Suppressor macrophage (primary cell): ENCODE results near the gene PPP2R1A.
"Not testable (repeated sequence)": the region's sequence is repeated elsewhere in the genome, so short reads cannot be mapped to it uniquely, and the experiment has no call there.

Source experiments
- DNase-seq, 4 experiments: peaks; one replicate each; pipeline ENCODE4 v3.0.0-alpha.2; 2020 to 2022

Gene PPP2R1A

GRCh38 chr19:52200755-52201391 lies 11.0 kb downstream of the PPP2R1A start:
- not testable (repeated sequence) for DNase-seq

DNA sequence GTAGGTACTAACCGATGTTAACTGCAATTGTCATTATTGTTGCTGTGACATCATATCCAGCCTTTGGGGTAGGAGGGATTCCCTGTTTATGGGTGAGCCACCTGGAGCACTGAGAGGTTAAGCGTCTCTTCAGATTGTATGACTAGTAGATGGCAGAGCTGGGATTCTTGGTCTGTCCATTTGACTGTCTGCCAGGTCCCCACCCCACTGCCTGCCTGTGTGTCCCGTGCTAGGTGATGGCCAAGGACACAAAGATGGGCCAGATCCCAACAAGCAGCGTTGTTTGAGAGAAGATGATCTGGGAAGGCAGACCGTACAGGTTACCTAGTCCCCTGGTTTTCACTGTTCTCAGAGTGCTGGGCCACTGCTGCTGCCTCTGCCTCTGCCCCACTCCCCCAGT lies 16.6 kb downstream of the PPP2R1A start:
- no peak for DNase-seq

GRCh38 chr19:52211203-52211602 lies 21.4 kb downstream of the PPP2R1A start:
- no peak for DNase-seq

- no peak for DNase-seq
Observed at GRCh38 chr19:52211926-52212571, 22.2 kb downstream of the PPP2R1A start.

DNA sequence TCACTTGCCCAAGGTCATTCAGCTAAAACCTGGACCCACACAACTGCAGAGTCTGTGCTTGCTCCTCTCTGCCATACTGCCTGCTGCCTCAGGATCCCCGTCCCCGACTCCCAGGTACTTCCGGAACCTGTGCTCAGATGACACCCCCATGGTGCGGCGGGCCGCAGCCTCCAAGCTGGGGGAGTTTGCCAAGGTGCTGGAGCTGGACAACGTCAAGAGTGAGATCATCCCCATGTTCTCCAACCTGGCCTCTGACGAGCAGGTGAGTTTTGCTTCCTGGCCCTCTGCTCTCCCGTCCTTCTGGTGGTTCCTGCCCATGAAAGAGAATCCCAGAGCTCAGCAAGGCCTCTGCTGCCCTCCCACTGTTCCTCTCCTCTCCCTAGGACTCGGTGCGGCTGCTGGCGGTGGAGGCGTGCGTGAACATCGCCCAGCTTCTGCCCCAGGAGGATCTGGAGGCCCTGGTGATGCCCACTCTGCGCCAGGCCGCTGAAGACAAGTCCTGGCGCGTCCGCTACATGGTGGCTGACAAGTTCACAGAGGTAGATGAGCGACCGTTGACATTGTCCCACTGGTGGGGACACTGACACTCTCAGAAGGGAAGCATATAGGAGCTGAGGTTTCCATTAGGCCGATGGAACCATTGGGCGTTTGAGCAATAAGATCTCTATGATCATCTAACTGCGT lies 22.9 kb downstream of the PPP2R1A start:
- no peak for DNase-seq

DNA sequence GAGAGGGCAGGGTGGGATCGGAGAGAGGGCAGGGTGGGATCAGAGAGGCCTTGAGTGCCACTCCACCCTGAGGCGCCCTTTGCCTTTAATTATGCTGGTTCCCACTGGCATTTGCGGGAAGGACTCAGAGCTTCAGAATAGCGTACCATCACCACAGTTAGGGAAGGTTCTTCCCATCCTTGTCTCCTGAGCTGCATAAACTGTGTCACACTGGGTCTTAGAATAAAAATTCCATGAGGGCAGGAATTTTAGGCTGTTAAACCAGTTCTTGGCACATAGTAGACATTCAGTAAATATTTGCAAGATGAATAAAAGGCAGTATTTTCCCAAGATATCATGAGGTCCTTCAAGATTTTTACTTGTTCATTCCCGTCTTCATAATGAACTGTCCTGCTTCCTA lies 24.4 kb downstream of the PPP2R1A start:
- DNase-seq = no peak

GRCh38 chr19:52216401-52216800 lies 26.5 kb downstream of the PPP2R1A start:
- DNase-seq = no peak

DNA sequence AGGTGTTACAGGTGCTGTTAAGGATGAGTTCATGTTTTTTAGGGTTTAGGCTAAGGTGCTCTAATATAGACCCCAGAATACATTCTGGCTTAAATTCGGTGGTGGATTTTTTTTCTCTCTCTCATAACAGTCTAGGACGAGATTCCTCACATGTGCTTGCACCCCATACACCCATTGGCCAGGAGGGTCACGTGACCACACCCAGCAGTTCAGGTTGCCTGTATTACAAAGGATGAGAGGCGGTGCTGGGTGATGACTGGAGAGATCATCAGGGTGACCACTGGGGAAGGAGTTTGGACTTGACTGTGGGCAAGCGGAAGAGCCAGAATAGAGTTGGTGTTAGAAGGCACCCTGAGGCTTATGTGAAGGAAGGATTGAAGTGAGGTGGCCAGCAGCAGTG lies 27.7 kb downstream of the PPP2R1A start:
- no peak for DNase-seq

DNA sequence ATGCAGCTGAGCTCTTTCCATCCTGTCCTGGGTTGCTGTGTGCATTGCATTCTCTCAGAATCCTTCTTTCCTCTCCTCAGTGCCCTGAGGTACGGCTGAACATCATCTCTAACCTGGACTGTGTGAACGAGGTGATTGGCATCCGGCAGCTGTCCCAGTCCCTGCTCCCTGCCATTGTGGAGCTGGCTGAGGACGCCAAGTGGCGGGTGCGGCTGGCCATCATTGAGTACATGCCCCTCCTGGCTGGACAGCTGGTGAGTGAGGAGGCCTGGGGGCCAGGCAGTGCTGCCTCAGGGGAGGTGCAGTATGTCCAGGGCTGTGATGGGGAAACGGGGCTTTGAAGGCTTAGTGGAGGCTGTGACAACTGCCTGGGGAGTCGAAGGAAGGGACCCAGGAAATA lies 29.8 kb downstream of the PPP2R1A start:
- DNase-seq = no peak

GRCh38 chr19:52221031-52221430 lies 31.2 kb downstream of the PPP2R1A start:
- DNase-seq = no peak

GRCh38 chr19:52221831-52222375 lies 32.1 kb downstream of the PPP2R1A start:
- no peak for DNase-seq

DNA sequence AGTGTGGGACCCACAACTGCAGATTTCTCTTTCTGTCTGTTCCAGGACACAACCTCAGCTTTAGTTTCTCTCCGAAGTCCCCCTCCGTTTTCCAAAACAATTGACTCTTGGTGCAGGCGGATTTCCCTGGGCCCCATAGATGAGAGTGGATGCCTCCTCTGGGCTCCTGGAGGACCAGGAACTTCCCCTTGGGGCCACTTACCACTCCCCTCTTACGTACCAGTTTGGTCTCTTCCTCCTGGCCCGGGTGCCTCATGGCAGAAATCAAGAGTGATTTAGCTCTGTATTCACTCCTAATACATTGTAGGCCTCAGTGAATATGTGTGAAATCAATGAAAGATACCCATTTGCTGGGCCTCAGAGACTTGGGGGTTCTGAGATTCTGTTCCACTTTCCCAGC lies 34.4 kb downstream of the PPP2R1A start:
- DNase-seq = no peak

DNA sequence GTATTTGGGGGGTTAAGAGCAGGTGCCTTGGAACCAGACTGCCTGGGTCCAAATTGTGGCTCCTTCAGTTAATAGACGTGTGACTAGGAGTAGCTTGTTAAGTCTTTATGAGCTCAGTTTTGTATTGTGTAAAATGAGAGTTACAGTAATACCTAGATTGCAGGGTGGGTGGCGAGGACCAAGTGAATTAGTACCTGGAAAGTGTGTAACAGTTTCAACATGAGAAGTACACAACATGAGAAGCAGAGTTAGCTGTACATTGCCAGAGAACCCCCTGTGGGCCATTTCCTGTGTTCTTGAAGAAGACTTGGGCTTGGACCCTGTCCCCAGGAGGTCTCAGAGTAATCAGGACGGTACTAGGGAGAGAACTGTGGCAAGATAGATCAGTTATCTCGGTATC lies 36.8 kb downstream of the PPP2R1A start:
- no peak for DNase-seq

- no peak for DNase-seq
Observed at GRCh38 chr19:52227196-52227940, 37.5 kb downstream of the PPP2R1A start.

DNA sequence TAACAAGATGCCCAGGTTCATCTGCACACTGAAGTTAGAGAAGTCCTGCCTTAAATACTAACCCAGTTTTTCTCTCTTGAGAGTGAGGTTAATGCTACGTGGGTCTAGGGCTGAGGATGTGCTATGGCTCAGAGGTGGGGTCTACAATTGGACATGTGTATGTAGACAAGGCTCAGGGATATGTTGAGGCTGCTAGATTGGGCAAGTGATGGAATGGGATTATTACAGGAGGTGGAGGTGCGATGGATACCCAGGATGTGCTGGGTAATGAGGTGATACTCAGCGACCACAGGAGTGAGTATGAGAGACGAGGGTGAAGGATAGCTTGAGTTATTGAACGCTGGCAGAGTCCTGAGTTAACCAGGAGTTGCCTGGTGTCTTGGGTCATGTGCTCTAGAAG lies 38.1 kb downstream of the PPP2R1A start:
- no peak for DNase-seq

GRCh38 chr19:52229524-52229923 lies 39.7 kb downstream of the PPP2R1A start:
- DNase-seq = no peak

DNA sequence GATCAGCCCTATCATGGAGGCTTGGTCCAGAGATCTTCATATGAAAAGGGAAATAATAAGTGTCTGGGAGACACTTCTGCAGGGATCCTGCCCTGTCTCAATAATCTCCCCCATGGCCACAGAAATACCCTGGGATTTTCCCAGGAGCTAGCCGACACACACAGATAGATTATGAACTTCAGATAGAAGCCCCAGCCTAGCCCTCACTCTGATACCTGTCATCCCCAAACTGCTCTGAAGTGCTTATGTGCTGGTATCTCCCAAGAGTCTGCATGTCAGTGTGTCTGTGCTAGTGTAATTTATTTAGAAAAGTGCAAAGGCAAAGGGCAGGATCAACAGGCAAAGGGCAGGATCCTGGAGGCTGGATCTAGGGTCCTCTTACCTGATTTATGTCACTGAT lies 40.8 kb downstream of the PPP2R1A start:
- no peak for DNase-seq

DNA sequence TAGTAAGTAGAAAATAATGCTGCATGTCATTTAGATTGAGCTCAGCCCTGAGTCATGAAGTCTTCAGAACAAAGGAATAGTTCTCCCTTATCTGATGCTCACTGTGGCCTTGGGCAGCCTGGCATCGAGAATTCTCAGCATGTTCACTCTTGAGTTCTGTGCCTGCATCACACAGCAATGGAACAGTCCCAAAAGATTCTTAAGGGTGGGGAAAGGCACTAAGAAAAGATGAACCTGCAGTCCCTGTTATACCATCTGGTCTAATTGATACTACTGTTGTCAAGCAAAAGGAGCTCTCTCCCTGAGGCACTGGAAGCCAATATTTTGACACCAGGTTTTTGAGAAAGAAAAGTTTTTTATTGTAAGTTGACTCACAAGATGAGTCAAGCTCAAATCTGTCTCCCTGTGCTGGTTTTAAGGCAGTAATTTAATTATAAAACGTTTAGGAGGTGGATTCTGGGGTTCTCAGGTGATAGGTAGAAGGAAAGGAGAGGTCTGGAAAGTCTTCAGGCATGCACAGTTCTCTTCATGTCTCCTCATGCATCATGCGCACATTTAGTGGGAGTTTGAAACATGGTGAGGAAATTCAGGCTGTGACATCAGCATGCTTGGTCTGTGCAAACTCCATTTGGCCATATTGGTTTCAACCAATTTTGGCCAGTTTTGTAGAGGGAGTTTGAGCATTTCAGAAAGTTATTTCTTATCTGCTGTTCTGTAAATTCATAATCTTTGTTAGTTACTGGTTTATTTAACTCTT lies 41.5 kb downstream of the PPP2R1A start:
- DNase-seq = peak in 1 of 4 experiments; percentile 13

DNA sequence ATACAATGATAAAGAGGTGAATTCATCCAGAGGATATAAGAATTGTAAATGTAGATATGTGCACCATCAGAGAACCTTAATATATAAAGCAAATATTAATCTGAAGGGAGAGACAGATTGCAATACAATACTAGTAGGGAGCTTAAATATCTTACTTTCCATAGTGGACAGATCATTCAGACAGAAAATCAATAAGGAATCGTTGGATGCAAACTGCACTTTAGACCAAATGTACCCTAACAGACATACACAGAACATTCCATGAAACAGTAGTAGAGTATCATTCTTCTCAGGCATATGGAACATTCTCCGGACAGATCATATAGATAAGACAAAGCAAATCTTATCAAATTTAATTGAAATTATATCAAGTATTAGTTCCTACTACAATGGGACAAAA lies 44.6 kb downstream of the PPP2R1A start:
- no peak for DNase-seq

DNA sequence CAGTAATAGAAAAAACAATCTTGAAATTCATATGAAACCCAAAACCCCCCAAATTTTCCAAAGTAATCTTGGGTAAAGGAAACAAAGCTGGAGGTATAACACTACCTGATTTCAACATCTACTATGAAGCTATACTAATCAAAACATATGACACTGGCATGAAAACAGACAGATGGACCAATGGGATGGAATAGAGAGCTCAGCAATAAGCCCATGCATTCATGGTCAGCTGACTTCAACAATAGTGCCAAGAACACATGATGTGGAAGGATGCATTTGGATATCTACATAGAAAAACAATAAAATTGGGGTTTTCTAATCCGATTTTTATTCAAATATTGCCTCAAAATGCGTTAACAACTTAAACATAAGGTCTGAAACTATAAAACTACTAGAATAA lies 47.3 kb downstream of the PPP2R1A start:
- DNase-seq = peak in 1 of 4 experiments; percentile 8

- peak; percentile 68 to 80 (median 72) for DNase-seq
Observed at GRCh38 chr19:52237771-52238400, 48.0 kb downstream of the PPP2R1A start.

GRCh38 chr19:52244021-52244420 lies 54.2 kb downstream of the PPP2R1A start:
- no peak for DNase-seq
